ENCODE results near the gene RSPO4. TPM values are rescaled to one million over a fixed set of nuclear protein-coding genes. Genes with fewer than 3 reads are reported as not detected.
"Not testable (repeated sequence)": the region's sequence is repeated elsewhere in the genome, so short reads cannot be mapped to it uniquely, and the experiment has no call there.

The RSPO4 gene
- not detected for total RNA-seq

GRCh38 chr20:1001911-1002681 lies at the start of gene RSPO4:
Gene RSPO4 (minus strand): TSS chr20:1002311. CDS start chr20:1002164, 147 bp downstream.
- CTCF ChIA-PET, result no interaction called here
- Mint-ChIP-seq H3K36me3 (ENCODE audit: low read depth) (no peaks in the 10 kb centered on the region), H3K27ac (no peak within 1 kb of the TSS)

GRCh38 chr20:1050440-1050839 lies 48.3 kb upstream of the RSPO4 start:
- Mint-ChIP-seq H3K27me3 (no peaks in the 10 kb centered on the region), H3K36me3 (ENCODE audit: low read depth) (no peaks in the 10 kb centered on the region)

More at GRCh38 chr20:1001911-1002681, at the start of gene RSPO4:
- Mint-ChIP-seq H3K9me3 (no peaks in the 10 kb centered on the region), H3K4me1 (peaks cover 7% of the 10 kb centered on the region), H3K4me3 (no peak within 1 kb of the TSS), H3K27me3 (peaks cover 48% of the 10 kb centered on the region)
- DNase-seq, result no peak
- POLR2A ChIA-PET, result no interaction called here

GRCh38 chr20:1045860-1046418 lies 43.8 kb upstream of the RSPO4 start:
- Mint-ChIP-seq H3K27me3 (no peaks in the 10 kb centered on the region), H3K4me3 (no peak overlapping the region)
- POLR2A ChIA-PET, result no interaction called here

More at GRCh38 chr20:1050440-1050839, 48.3 kb upstream of the RSPO4 start:
- Mint-ChIP-seq H3K4me1 (no peaks in the 10 kb centered on the region), H3K9me3 (peaks cover 2% of the 10 kb centered on the region), H3K27ac (no peak overlapping the region), H3K4me3 (no peak overlapping the region)
- ChIA-PET POLR2A (no interaction called here), CTCF (no interaction called here)
- no peak for DNase-seq

GRCh38 chr20:1041845-1042390 lies 39.8 kb upstream of the RSPO4 start:
- no peaks in the 10 kb centered on the region for H3K36me3 Mint-ChIP-seq (ENCODE audit: low read depth)
- H3K9me3 Mint-ChIP-seq, result no peaks in the 10 kb centered on the region
- H3K27ac Mint-ChIP-seq, result no peak overlapping the region
- H3K4me3 Mint-ChIP-seq, result no peak overlapping the region
- H3K27me3 Mint-ChIP-seq, result no peaks in the 10 kb centered on the region
- H3K4me1 Mint-ChIP-seq, result no peaks in the 10 kb centered on the region
- DNase-seq, result no peak
- ChIA-PET POLR2A (no interaction called here), CTCF (no interaction called here)

More at GRCh38 chr20:1045860-1046418, 43.8 kb upstream of the RSPO4 start:
- no peaks in the 10 kb centered on the region for H3K36me3 Mint-ChIP-seq (ENCODE audit: low read depth)
- peaks cover 2% of the 10 kb centered on the region for H3K9me3 Mint-ChIP-seq
- DNase-seq, result no peak
- no peak overlapping the region for H3K27ac Mint-ChIP-seq
- CTCF ChIA-PET, result no interaction called here
- H3K4me1 Mint-ChIP-seq, result no peaks in the 10 kb centered on the region

- no peak for DNase-seq
- Mint-ChIP-seq H3K27ac (no peak overlapping the region), H3K9me3 (no peaks in the 10 kb centered on the region), H3K4me1 (no peaks in the 10 kb centered on the region), H3K27me3 (peaks cover 5% of the 10 kb centered on the region), H3K36me3 (ENCODE audit: low read depth) (no peaks in the 10 kb centered on the region), H3K4me3 (no peak overlapping the region)
- ChIA-PET CTCF (no interaction called here), POLR2A (no interaction called here)
These were observed 36.1 kb upstream of the RSPO4 start for GRCh38 chr20:1038205-1038604.

GRCh38 chr20:1037039-1037438 lies 34.9 kb upstream of the RSPO4 start:
- Mint-ChIP-seq H3K4me3 (no peak overlapping the region), H3K36me3 (ENCODE audit: low read depth) (no peaks in the 10 kb centered on the region), H3K27ac (no peak overlapping the region), H3K4me1 (no peaks in the 10 kb centered on the region), H3K9me3 (no peaks in the 10 kb centered on the region), H3K27me3 (peaks cover 5% of the 10 kb centered on the region)
- DNase-seq, result no peak
- CTCF ChIA-PET, result no interaction called here
- POLR2A ChIA-PET, result no interaction called here

DNA sequence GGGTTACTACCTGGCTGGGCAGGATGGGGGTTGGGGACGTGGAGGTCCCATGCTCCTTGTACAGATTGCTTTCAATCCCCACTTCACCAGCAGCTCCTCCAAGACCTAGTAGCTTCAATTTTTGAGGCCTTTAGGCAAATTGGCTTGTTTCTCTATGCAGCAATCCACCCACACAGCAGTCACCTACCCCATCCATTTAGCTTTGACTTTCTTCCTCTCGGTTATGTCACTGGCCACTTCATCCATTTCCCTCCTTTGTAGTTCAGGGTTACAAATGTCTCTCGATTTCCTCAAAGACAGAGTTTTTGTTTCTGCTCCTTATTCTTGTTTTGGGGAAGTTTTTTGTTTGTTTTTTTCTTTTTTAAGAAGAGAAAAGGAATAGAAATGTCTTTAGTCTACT lies 33.4 kb upstream of the RSPO4 start:
- CTCF ChIA-PET, result no interaction called here
- no peak for DNase-seq
- Mint-ChIP-seq H3K27ac (no peak overlapping the region), H3K4me3 (no peak overlapping the region), H3K9me3 (no peaks in the 10 kb centered on the region), H3K27me3 (peaks cover 5% of the 10 kb centered on the region), H3K36me3 (ENCODE audit: low read depth) (no peaks in the 10 kb centered on the region), H3K4me1 (no peaks in the 10 kb centered on the region)
- POLR2A ChIA-PET, result no interaction called here

DNA sequence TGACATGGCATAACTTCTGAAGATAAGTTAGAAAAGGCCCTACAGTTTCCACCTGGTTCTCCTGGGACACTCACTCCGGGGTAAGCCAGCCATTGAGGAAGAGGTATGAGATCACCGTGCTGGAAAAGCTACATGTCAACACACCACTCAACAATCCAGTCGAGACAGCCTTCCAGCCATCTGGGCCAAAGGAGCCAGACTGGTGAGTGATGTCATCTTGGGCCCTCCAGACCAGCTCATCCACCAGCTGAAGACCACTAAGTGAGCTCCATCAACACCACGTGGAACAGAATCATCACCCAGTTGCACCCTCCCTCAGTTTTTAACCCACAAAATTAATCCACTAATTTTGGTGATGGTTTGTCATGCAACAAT lies 32.3 kb upstream of the RSPO4 start:
- H3K4me3 Mint-ChIP-seq, result no peak overlapping the region
- H3K9me3 Mint-ChIP-seq, result no peaks in the 10 kb centered on the region
- H3K27ac Mint-ChIP-seq, result no peak overlapping the region
- POLR2A ChIA-PET, result no interaction called here
- CTCF ChIA-PET, result no interaction called here
- H3K4me1 Mint-ChIP-seq, result no peaks in the 10 kb centered on the region
- no peaks in the 10 kb centered on the region for H3K36me3 Mint-ChIP-seq (ENCODE audit: low read depth)
- peaks cover 5% of the 10 kb centered on the region for H3K27me3 Mint-ChIP-seq
- no peak for DNase-seq

DNA sequence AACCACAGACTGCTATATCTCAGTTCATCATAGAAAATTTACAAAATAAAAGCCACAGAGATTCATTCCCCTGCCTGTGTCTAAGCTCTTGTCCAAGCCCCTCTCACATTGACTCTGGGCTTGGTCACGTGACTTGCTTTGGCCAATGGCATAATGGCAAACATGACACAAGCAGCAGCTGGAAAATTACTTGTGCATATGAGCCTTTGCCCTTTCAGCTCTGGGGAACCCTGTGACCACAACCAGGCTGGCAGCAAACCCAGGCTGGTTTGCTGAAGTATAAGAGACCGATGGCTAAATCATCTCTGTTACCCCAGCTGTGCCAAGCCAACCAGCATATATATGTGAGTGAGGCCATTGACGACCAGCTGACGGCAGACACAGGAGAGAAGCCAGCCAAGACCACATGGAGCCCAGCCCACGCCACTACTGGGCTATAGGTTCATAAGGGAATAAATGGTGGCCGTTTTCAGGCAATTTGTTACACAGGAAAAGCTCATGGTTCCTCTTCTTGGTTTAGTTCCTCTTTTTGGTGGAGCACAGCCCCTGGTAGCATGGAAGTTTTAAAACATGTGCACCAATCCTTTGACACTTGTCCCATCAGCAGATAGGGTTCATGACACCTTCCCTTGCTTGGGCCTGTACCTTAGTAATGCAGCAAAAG lies 31.8 kb upstream of the RSPO4 start:
- ChIA-PET CTCF (no interaction called here), POLR2A (no interaction called here)
- no peak for DNase-seq
- Mint-ChIP-seq H3K27ac (no peak overlapping the region), H3K4me3 (no peak overlapping the region), H3K36me3 (ENCODE audit: low read depth) (no peaks in the 10 kb centered on the region), H3K9me3 (no peaks in the 10 kb centered on the region), H3K27me3 (peaks cover 5% of the 10 kb centered on the region), H3K4me1 (no peaks in the 10 kb centered on the region)

- H3K36me3 Mint-ChIP-seq (ENCODE audit: low read depth), result no peaks in the 10 kb centered on the region
- H3K27me3 Mint-ChIP-seq, result peaks cover 4% of the 10 kb centered on the region
- H3K4me3 Mint-ChIP-seq, result no peak overlapping the region
- POLR2A ChIA-PET, result no interaction called here
- no peak for DNase-seq
- no peak overlapping the region for H3K27ac Mint-ChIP-seq
- no peaks in the 10 kb centered on the region for H3K9me3 Mint-ChIP-seq
- CTCF ChIA-PET, result no interaction called here
- H3K4me1 Mint-ChIP-seq, result no peaks in the 10 kb centered on the region
These were observed 27.9 kb upstream of the RSPO4 start for GRCh38 chr20:1029980-1030379.

GRCh38 chr20:1026214-1026613 lies 24.1 kb upstream of the RSPO4 start:
- H3K36me3 Mint-ChIP-seq (ENCODE audit: low read depth); DNase-seq; H3K4me3 Mint-ChIP-seq; H3K4me1 Mint-ChIP-seq; H3K27ac Mint-ChIP-seq; CTCF ChIA-PET; POLR2A ChIA-PET; H3K27me3 Mint-ChIP-seq; H3K9me3 Mint-ChIP-seq: not testable (repeated sequence)

DNA sequence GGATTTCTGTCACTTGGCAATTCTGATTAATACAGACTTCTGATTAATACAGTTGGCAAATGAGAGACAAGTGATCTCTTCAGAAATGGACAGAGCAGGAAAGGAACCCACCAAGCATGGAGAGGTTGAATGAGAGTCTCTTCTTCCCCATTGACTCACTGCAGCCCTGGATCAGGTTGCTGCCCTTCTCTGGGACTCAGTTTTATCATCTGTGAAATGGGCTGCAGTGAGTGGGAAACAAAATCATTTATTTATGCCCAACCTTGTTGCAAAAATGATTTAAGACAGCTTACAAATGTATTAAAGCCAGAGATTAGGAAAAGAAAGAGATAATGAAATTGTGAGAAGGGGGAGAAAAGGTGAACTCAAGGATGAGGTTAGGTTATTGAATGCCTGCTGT lies 20.8 kb upstream of the RSPO4 start:
- ChIA-PET POLR2A (no interaction called here), CTCF (no interaction called here)
- Mint-ChIP-seq H3K27me3 (peaks cover 12% of the 10 kb centered on the region), H3K9me3 (no peaks in the 10 kb centered on the region), H3K36me3 (ENCODE audit: low read depth) (no peaks in the 10 kb centered on the region), H3K27ac (no peak overlapping the region), H3K4me3 (no peak overlapping the region), H3K4me1 (no peaks in the 10 kb centered on the region)
- no peak for DNase-seq

DNA sequence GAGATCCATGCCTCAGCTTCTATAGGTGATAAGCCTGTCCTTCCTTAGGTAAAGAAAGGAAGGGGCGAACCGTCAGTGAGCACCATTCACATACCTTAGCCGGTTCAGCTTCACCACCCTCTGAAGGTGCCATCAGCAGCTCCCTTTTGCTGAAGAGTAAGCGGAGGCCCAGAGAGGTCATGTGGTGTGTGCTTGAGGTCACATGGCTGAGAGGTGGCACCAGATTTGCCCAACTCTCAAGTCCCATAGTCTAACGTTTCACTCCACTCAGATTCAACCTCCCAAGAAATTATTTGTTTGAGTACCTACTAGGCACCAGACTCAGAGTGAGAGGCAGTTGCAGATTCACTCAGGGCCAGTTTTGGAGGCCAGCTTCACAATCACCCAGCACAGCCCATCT lies 18.5 kb upstream of the RSPO4 start:
- peaks cover 9% of the 10 kb centered on the region for H3K27me3 Mint-ChIP-seq
- no peaks in the 10 kb centered on the region for H3K36me3 Mint-ChIP-seq (ENCODE audit: low read depth)
- ChIA-PET CTCF (no interaction called here), POLR2A (no interaction called here)
- H3K4me1 Mint-ChIP-seq, result no peaks in the 10 kb centered on the region
- no peak for DNase-seq
- H3K4me3 Mint-ChIP-seq, result no peak overlapping the region
- H3K27ac Mint-ChIP-seq, result no peak overlapping the region
- no peaks in the 10 kb centered on the region for H3K9me3 Mint-ChIP-seq

- Mint-ChIP-seq H3K27me3 (peaks cover 9% of the 10 kb centered on the region), H3K27ac (no peak overlapping the region), H3K9me3 (no peaks in the 10 kb centered on the region), H3K36me3 (ENCODE audit: low read depth) (no peaks in the 10 kb centered on the region), H3K4me1 (no peaks in the 10 kb centered on the region), H3K4me3 (no peak overlapping the region)
- DNase-seq, result no peak
- ChIA-PET POLR2A (no interaction called here), CTCF (interaction anchor here (0.6 kb wide), 1 partner anchor 61 kb away, joined by 4 read pairs; no protein-coding TSS in a partner anchor)
These were observed 17.2 kb upstream of the RSPO4 start for GRCh38 chr20:1019344-1019743.

All from activated CD4-positive, alpha-beta memory T cell treated with anti-CD3 and anti-CD28 coated beads, Interleukin-2, amount 10 ng/mL, durations not matched to agents 7 days and 5 days (primary cell).